Neural cell (in vitro differentiated cells): ENCODE data around the gene WRAP73. TPM values are rescaled to one million over a fixed set of nuclear protein-coding genes. Genes with fewer than 3 reads are reported as not detected.

Source experiments
- H2AFZ ChIP-seq: fragments of 200-600, 300-800 bp; sonication (generic), shearing (Covaris generic); 2 replicates; pipeline ENCODE4 v1.6.0; 2014; ENCODE audit warnings: low read depth, mild to moderate bottlenecking, antibody characterized with exemption, low read length, moderate library complexity
- H3F3A ChIP-seq: fragments of 200-600 bp; shearing (Covaris generic); 2 replicates; pipeline ENCODE4 v1.6.1; 2016; ENCODE audit warnings: mild to moderate bottlenecking, moderate library complexity, mixed read lengths, antibody characterized with exemption, low read length; ENCODE audit not compliant: insufficient read depth, poor library complexity, severe bottlenecking
- H3K27ac ChIP-seq: fragments of 200-600, 300-800 bp; sonication (generic), shearing (Covaris generic); 2 replicates; pipeline ENCODE4 v1.5.1; 2014; ENCODE audit warnings: mild to moderate bottlenecking, low read length, moderate library complexity
- H3K27me3 ChIP-seq: fragments of 300-800, 200-600 bp; sonication (generic), shearing (Covaris generic); 2 replicates; pipeline ENCODE4 v1.6.0; 2014; ENCODE audit warnings: mild to moderate bottlenecking, low read depth, low read length, moderate library complexity; ENCODE audit not compliant: insufficient read depth
- H3K36me3 ChIP-seq: fragments of 300-800, 200-600 bp; sonication (generic), shearing (Covaris generic); 2 replicates; pipeline ENCODE4 v1.5.1; 2014; ENCODE audit warnings: mild to moderate bottlenecking, antibody characterized with exemption, low read length, moderate library complexity; ENCODE audit not compliant: insufficient read depth
- H3K4me2 ChIP-seq: fragments of 300-800, 200-600 bp; sonication (generic), shearing (Covaris generic); 2 replicates; pipeline ENCODE4 v1.6.0; 2014; ENCODE audit warnings: mild to moderate bottlenecking, low read length
- H3K4me3 ChIP-seq: fragments of 300-800, 200-600 bp; sonication (generic), shearing (Covaris generic); 2 replicates; pipeline ENCODE4 v1.5.1; 2014; ENCODE audit warnings: mild to moderate bottlenecking, low read length, moderate library complexity
- H3K79me2 ChIP-seq: fragments of 200-600 bp; shearing (Covaris generic); replicated peaks from 2 replicates; pipeline ENCODE4 v1.6.0; 2014; ENCODE audit warnings: mild to moderate bottlenecking, low read length, moderate library complexity; ENCODE audit not compliant: insufficient read depth
- H3K9ac ChIP-seq: fragments of 300-800, 200-600 bp; sonication (generic), shearing (Covaris generic); 2 replicates; pipeline ENCODE4 v1.6.1; 2016; ENCODE audit warnings: mild to moderate bottlenecking, low read length, mixed read lengths
- H3K9me2 ChIP-seq: fragments of 200-600 bp; shearing (Covaris generic); 2 replicates; pipeline ENCODE4 v1.6.1; 2016; ENCODE audit warnings: mild to moderate bottlenecking, low read length, mixed read lengths; ENCODE audit not compliant: insufficient read depth
- H3K9me3 ChIP-seq: fragments of 200-600, 300-800 bp; sonication (generic), shearing (Covaris generic); 2 replicates; pipeline ENCODE4 v1.6.1; 2016; ENCODE audit warnings: mild to moderate bottlenecking, mixed run types, low read length, moderate library complexity, mixed read lengths
- H4K20me1 ChIP-seq: fragments of 200-600 bp; shearing (Covaris generic); 2 replicates; pipeline ENCODE4 v1.6.1; 2016; ENCODE audit warnings: mild to moderate bottlenecking, mixed run types; ENCODE audit not compliant: insufficient read depth
- EP300 ChIP-seq: fragments of 450-650 bp; conservative IDR thresholded peaks from 2 replicates; pipeline ENCODE4 v1.6.1; 2014; ENCODE audit warnings: antibody characterized with exemption, mild to moderate bottlenecking, moderate library complexity; ENCODE audit not compliant: poor library complexity, severe bottlenecking
- EZH2 ChIP-seq: fragments of 200-600, 300-800 bp; shearing (Covaris generic), sonication (generic); IDR thresholded peaks from 2 replicates; pipeline ENCODE4 v1.6.1; 2014; ENCODE audit warnings: antibody characterized with exemption, low read length, borderline replicate concordance, mild to moderate bottlenecking; ENCODE audit not compliant: insufficient read depth, poor library complexity, severe bottlenecking
- MXI1 ChIP-seq: fragments of 450-650 bp; conservative IDR thresholded peaks from 2 replicates; pipeline ENCODE4 v1.6.1; 2014; ENCODE audit warnings: antibody characterized with exemption, mild to moderate bottlenecking; ENCODE audit not compliant: poor library complexity, severe bottlenecking
- POLR2AphosphoS5 ChIP-seq: IDR thresholded peaks from 2 replicates; pipeline ENCODE4 v1.6.1; 2012
- RAD21 ChIP-seq: fragments of 450-650 bp; conservative IDR thresholded peaks from 2 replicates; pipeline ENCODE4 v1.6.1; 2014; ENCODE audit warnings: antibody characterized with exemption, mild to moderate bottlenecking, moderate library complexity
- SMC3 ChIP-seq: fragments of 450-650 bp; conservative IDR thresholded peaks from 2 replicates; pipeline ENCODE4 v1.6.1; 2014; ENCODE audit warnings: antibody characterized with exemption, mild to moderate bottlenecking, moderate library complexity; ENCODE audit not compliant: poor library complexity
- TAF1 ChIP-seq: IDR thresholded peaks from 2 replicates; pipeline ENCODE4 v1.6.1; 2012; ENCODE audit warnings: low read depth
- polyA plus RNA-seq: library from polyadenylated mRNA; depleted of rRNA; stranded (reverse); fragments of >200 nt; gene quantifications from 2 replicates; pipeline ENCODE4 v1.2.3, GENCODE V29; 2014
- TF ChIP-seq, protein P1 (sequence below): fragments of 450-650 bp; IDR thresholded peaks from 2 replicates; pipeline ENCODE4 v1.5.1; 2014; ENCODE audit warnings: antibody characterized with exemption, mild to moderate bottlenecking, moderate library complexity; ENCODE audit not compliant: poor library complexity, severe bottlenecking
- TF ChIP-seq, protein P2 (sequence below): IDR thresholded peaks from 2 replicates; pipeline ENCODE4 v1.6.1; 2012; ENCODE audit warnings: borderline replicate concordance

The WRAP73 gene
- polyA plus RNA-seq, 1 donor from 2014 or later: 32.9 TPM

DNA sequence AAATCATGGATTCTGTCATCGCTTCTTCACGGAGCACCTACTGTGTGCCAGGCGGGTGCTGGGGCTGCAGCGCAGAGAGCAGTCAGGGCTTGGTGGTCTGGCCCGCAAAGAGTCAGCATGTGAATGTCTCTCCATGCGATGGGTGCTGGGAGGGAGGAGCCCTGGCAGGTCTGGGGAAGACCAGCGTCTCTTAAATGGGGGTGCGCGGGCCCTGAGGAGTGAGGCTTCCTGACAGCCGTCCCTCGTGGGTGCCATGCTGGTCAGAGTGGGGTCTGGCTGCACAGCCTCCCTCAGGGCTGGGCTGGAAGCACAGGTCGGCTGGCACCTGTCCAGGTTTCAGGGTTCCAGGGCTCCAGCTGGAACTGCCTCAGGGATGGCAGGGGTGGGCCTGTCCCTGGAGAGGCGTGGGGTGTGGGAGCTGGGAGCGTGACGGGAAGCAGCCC lies 20.9 kb upstream of the WRAP73 start:
- H3K9ac ChIP-seq: no peak overlapping the region
- no peak overlapping the region for H3K4me2 ChIP-seq
- no peaks in the 10 kb centered on the region for H3K9me3 ChIP-seq
- no peaks in the 10 kb centered on the region for H3K36me3 ChIP-seq
- H3K27ac ChIP-seq: no peak overlapping the region
- H3K4me3 ChIP-seq: no peak overlapping the region
- H2AFZ ChIP-seq: no peak overlapping the region
- no peaks in the 10 kb centered on the region for H3F3A ChIP-seq
- no peaks in the 10 kb centered on the region for H3K27me3 ChIP-seq
- no peaks in the 10 kb centered on the region for H3K9me2 ChIP-seq
- H4K20me1 ChIP-seq: no peaks in the 10 kb centered on the region
- TF ChIP-seq POLR2AphosphoS5 (no peak), RAD21 (no peak), EP300 (no peak), EZH2 (no peak), MXI1 (no peak), TAF1 (no peak), SMC3 (no peak)
- TF ChIP-seq, protein P1, sequence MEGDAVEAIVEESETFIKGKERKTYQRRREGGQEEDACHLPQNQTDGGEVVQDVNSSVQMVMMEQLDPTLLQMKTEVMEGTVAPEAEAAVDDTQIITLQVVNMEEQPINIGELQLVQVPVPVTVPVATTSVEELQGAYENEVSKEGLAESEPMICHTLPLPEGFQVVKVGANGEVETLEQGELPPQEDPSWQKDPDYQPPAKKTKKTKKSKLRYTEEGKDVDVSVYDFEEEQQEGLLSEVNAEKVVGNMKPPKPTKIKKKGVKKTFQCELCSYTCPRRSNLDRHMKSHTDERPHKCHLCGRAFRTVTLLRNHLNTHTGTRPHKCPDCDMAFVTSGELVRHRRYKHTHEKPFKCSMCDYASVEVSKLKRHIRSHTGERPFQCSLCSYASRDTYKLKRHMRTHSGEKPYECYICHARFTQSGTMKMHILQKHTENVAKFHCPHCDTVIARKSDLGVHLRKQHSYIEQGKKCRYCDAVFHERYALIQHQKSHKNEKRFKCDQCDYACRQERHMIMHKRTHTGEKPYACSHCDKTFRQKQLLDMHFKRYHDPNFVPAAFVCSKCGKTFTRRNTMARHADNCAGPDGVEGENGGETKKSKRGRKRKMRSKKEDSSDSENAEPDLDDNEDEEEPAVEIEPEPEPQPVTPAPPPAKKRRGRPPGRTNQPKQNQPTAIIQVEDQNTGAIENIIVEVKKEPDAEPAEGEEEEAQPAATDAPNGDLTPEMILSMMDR: no peak
- TF ChIP-seq, protein P2, sequence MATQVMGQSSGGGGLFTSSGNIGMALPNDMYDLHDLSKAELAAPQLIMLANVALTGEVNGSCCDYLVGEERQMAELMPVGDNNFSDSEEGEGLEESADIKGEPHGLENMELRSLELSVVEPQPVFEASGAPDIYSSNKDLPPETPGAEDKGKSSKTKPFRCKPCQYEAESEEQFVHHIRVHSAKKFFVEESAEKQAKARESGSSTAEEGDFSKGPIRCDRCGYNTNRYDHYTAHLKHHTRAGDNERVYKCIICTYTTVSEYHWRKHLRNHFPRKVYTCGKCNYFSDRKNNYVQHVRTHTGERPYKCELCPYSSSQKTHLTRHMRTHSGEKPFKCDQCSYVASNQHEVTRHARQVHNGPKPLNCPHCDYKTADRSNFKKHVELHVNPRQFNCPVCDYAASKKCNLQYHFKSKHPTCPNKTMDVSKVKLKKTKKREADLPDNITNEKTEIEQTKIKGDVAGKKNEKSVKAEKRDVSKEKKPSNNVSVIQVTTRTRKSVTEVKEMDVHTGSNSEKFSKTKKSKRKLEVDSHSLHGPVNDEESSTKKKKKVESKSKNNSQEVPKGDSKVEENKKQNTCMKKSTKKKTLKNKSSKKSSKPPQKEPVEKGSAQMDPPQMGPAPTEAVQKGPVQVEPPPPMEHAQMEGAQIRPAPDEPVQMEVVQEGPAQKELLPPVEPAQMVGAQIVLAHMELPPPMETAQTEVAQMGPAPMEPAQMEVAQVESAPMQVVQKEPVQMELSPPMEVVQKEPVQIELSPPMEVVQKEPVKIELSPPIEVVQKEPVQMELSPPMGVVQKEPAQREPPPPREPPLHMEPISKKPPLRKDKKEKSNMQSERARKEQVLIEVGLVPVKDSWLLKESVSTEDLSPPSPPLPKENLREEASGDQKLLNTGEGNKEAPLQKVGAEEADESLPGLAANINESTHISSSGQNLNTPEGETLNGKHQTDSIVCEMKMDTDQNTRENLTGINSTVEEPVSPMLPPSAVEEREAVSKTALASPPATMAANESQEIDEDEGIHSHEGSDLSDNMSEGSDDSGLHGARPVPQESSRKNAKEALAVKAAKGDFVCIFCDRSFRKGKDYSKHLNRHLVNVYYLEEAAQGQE: no peak
- H3K79me2 ChIP-seq: no peaks in the 10 kb centered on the region

DNA sequence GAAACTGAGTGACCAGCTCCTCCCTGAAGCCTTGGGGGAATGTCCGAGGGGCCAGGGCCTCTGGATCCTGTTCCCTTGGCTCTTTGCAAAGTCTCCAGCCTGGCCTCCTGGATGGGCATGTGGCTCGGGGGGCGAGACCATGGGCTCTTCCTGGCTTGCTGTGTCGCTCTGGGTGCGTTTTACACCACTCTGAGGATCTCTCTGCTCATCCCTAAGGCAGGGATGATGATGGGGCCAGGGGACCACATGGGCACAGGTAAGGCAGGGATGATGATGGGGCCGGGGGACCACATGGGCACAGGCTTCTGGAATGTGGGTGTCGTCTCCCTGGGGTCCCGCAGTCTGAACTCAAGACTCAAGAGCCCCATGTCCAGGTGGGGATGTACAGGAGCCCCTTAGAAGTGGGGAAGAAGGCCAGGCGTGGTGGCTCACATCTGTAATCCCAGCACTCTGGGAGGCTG lies 20.1 kb upstream of the WRAP73 start:
- Histone ChIP-seq H3K4me3 (no peak overlapping the region), H3K4me2 (no peak overlapping the region), H2AFZ (no peak overlapping the region), H4K20me1 (no peaks in the 10 kb centered on the region), H3K27ac (no peak overlapping the region), H3K79me2 (no peaks in the 10 kb centered on the region), H3F3A (no peaks in the 10 kb centered on the region), H3K9me2 (no peaks in the 10 kb centered on the region), H3K9ac (no peak overlapping the region), H3K36me3 (no peaks in the 10 kb centered on the region), H3K27me3 (no peaks in the 10 kb centered on the region), H3K9me3 (no peaks in the 10 kb centered on the region)
- TF ChIP-seq MXI1 (no peak), TAF1 (no peak)
- TF ChIP-seq, protein P1: no peak
